Transverse colon (tissue), 4 donors: ENCODE measurements around the gene ARMC3.

ENCODE experiments used
- POLR2A ChIP-seq: fragments of 450-650 bp; IDR thresholded peaks from one replicate; pipeline ENCODE4 v1.6.1; 2016; ENCODE audit warnings: antibody characterized with exemption, mild to moderate bottlenecking, moderate library complexity
- POLR2AphosphoS5 ChIP-seq, 3 donors: sonication (generic); formaldehyde crosslinking; IDR thresholded peaks; one replicate each; pipeline ENCODE4 v1.6.1; 2016; ENCODE audit warnings: antibody characterized with exemption in 3 of 3
- TF ChIP-seq, protein P1 (sequence below), 5 experiments: fragments of 200-600 bp in 3 of 5; fragments of 450-650 bp in 2 of 5; sonication (generic) in 3 of 5; IDR thresholded peaks; 1 replicate in 2 of 5; 2 replicates in 3 of 5; pipeline ENCODE4 v1.5.1; 2016 to 2017; ENCODE audit warnings: antibody characterized with exemption in 5 of 5, inconsistent platforms in 3 of 5, mild to moderate bottlenecking in 2 of 5, moderate library complexity in 1 of 5

DNA sequence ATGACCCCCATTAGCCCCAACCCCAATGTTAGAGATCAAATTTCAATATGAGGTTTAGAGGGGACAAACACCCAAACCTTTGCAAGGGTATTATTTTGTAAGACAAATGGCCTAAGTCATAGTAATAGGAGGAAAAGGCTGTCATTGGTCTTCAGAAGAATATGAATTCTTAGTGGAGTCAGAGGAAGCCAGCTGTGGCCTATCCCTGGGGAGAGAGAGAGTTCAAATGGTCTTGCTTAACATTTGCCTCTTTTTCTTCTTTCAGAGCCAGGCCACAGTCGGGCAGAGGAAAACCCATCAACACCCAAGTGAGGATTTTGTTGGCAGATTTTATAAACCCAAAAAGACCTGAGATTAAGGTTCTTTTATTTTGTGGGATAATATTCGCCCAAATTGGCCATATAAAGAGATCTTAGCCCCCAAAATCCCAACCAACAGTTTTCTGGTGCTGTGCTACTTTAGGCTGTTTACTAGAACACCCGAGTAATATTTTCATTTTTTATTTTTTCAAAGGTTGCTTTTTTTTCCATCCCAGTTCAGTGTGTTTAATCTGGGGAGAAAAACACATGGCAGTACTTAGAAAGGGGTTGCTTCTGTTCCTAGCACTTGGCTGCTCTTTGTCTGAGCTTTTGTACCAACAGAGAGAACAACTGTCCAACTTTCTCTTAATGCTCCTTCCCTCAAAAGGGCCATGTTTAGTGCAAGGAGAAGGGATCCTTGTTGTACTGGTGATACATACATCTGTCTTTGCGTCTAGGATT lies 26.8 kb upstream of the ARMC3 start:
- TF ChIP-seq, protein P1, sequence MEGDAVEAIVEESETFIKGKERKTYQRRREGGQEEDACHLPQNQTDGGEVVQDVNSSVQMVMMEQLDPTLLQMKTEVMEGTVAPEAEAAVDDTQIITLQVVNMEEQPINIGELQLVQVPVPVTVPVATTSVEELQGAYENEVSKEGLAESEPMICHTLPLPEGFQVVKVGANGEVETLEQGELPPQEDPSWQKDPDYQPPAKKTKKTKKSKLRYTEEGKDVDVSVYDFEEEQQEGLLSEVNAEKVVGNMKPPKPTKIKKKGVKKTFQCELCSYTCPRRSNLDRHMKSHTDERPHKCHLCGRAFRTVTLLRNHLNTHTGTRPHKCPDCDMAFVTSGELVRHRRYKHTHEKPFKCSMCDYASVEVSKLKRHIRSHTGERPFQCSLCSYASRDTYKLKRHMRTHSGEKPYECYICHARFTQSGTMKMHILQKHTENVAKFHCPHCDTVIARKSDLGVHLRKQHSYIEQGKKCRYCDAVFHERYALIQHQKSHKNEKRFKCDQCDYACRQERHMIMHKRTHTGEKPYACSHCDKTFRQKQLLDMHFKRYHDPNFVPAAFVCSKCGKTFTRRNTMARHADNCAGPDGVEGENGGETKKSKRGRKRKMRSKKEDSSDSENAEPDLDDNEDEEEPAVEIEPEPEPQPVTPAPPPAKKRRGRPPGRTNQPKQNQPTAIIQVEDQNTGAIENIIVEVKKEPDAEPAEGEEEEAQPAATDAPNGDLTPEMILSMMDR (IDR thresholded peaks at IDR 0.05) = no peak
- TF ChIP-seq POLR2A (no peak), POLR2AphosphoS5 (IDR thresholded peaks at IDR 0.05) (no peak)
